GM21717 (cell line): ENCODE results near the gene ZNF276.
"Not testable (repeated sequence)": the region's sequence is repeated elsewhere in the genome, so short reads cannot be mapped to it uniquely, and the experiment has no call there.

Source experiments
- ATAC-seq: cut with Tn5 transposase; IDR thresholded peaks from one replicate; pipeline ENCODE4 v1.9.1; 2021; ENCODE audit warnings: mild to moderate bottlenecking, moderate library complexity; ENCODE audit not compliant: unreplicated experiment

ZNF276 gene

DNA sequence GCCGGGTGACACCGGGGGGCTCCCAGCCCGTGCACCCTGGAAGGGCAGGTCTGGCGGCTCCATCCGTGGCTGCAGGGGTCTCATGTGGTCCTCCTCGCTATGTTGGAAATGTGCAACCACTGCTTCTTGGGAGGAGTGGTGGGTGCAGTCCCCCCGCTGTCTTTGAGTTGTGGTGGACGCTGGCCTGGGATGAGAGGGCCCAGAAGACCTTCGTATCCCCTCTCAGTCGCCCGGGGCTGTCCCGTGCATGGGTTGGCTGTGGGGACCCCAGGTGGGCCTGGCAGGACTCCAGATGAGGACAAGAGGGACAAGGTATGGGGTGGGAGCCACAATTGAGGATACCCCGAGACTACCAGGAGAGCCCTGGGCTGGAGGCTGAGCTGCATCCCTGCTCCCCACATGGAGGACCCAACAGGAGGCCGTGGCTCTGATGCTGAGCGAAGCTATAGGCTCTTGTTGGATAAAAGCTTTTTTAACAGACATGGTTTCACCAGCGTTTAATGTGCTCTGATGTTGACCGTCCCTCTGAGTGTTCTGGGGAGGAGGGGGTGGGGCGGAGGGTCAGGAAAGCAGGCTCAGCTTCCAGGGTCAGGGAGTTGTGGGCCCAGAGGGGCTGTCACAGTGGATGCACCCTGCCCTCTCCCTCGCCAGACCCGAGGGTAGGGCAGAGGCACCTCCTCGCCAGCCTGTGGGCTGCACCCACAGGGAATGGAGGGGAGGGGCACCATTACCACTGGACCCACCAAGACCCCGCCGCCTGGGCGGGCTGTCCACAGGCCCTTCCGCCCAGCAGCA is 25.3 kb upstream of the ZNF276 start:
- no peak for ATAC-seq

DNA sequence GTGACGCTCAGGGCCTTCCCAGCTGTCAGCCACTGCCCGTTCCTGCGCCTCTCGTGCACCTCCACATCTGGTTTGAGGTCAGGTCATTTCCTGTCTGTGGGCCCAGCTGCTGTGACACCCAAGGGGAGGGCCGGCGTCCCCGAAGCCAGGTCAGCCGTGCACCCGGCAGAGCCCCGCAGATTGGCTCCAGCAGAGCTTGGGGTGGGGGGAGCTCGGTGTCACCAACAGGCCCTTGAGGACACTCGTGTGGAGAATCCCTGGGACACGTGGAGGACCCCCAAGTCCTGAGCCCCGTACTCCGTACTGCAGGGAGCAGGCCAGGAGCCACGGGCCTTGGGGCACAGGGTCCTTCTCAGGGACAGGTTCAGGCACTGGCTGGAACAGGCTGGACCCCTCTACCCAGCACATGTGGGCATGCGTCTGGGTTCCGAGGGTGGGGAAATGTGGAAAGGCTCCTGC is 24.6 kb upstream of the ZNF276 start:
- ATAC-seq: no peak

DNA sequence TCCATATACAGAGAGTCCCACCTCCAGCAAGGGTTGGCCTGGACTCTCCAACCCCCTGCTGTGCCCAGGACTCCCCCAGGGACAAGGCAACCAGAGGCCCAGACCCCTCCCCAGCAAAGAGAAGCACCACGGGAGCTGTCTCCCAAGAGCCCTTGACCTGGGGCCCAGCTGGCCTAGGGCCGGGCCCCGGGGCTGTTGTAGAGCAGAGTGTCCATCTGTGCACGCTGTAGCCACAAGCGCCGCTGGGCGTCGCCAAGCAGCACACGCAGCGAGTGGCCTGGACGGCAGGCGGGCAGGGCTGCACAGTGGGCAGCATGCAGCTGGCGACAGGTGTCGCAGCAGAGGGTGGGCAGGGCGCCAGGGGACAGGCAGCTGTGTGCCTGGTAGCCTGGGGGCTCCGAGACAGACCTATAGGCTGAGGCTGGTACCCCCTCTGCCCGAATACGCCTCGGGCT is 24.1 kb upstream of the ZNF276 start:
- no peak for ATAC-seq

DNA sequence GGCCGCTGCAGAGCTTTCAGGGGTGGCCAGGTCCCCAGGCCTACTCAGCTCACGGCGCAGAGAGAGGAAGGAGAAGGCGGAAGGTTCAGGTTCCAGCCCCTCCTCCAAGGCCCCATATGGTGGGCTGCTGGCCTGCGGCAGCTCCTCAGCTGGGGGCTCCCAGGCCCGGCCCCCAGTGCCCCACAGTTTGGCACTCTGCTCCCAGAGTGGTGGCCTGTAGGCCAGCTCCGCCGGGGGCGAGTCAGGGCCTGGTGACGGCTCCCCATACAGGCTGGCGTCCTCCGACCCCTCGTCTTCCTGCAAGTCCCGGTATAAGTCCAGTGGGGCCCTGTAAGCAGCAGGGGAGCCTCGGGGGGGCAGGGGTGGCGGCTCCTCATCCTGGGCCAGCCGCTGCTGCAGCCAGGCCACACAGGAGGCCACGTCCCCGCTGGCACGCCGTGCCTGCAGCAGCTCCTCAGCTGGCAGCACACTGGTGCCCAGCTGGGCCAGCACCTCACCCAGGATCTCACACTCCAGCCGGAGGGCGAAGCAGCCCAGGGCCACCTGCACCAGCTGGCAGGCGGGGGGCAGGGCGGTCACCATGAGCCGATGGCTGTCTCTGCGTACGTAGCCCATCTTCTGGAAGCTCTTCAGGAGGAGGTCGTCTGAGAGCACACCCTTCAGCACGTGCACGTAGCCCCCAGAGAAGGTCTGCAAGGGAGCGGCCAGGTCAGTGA is 23.6 kb upstream of the ZNF276 start:
- ATAC-seq: no peak

DNA sequence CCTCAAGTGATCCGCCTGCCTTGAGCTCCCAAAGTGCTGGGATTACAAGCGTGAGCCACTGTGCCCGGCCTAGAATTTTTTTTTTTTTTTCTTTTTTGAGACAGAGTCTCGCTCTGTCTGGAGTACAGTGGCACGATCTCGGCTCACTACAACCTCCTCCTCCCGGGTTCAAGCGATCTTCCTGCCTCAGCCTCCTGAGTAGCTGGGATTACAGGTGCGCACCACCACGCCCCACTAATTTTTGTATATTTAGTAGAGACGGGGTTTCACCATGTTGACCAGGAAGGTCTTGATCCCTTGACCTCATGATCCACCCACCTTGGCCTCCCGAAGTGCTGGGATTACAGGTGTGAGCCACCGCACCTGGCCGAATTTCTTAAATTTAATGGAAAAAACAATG is 22.6 kb upstream of the ZNF276 start:
- not testable (repeated sequence) for ATAC-seq

DNA sequence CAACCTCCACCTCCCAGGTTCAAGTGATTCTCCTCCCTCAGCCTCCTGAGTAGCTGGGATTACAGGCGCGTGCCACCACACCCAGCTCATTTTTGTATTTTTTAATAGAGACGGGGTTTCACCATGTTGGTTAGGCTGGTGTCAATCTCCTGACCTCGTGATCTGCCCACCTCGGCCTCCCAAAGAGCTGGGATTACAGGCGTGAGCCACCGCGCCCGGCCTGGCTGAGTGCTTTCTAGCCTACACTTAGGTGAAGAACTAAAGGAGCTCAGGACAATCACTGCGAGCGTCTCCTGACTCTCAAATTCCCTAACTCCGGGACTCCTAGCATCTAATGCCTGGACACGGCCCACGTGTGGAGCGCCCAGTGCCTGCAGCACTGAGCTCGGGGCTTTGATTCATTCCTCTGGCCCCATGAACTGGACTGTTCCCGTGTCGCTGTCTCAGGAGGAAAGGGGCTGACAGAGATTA is 21.7 kb upstream of the ZNF276 start:
- ATAC-seq: not testable (repeated sequence)

DNA sequence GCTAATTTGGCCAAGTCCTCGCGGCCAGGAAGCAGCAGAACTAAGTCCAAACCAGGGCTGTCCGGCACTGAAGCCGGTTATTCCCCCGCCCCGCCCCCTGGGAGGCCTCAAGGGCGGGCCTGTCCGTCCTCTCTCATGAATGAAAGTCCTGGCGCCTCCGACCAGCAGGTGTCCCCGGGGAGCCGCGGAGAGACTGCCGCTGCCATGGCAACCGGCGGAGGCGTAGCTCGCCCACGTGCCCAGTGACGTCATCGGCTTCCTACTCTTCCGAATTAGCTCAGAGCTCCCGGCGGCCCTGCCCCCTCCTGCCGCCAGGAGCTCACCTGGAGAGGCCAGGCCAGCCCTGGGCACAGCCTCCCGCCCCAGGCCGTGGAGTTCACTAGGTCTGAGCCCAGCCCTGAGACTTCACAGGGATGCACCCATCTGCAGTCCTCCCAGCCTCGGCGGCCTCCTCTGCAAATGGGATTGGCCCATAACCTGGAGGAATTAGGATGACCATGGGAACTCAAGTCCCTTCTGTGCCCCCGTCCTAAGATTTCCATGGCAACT is 21.2 kb upstream of the ZNF276 start:
- ATAC-seq: peak; percentile 35

DNA sequence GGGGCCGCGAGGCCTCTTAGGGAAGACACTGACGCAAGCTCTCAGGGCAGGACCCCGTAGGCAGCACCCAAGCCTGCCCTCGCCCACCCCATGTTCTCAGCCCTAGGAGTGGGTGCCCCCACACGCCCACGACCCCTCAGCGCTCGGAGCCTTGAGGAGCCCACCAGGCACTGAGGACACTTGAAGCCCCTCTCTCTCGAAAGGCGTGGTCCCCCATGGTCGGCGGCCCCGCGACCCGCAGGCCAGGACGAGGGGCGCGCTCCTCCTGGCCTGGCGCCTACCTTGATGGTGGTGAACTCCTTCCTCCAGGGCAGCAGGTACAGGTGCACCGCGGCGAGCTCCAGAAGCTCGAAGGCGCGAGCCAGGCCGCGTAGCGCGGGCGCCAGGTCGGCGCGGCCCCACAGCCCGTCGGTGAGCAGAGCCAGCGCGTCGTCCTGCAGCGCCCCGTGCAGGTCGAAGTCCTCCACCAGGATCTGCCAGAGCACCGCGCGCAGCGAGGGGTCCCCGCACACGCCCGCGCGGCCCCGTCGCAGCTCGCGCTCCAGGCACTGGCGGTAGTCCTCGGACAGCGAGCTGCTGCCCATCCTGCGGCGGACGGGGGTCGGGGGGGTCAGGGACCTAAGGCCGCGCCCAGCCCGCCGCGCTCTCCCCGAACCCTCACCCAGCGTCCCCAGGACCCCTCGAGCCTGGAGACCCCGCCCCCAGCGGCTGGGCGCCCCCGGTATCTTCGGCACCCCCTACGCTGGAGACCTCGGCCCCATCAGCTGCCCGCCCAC is 20.5 kb upstream of the ZNF276 start:
- ATAC-seq: no peak

DNA sequence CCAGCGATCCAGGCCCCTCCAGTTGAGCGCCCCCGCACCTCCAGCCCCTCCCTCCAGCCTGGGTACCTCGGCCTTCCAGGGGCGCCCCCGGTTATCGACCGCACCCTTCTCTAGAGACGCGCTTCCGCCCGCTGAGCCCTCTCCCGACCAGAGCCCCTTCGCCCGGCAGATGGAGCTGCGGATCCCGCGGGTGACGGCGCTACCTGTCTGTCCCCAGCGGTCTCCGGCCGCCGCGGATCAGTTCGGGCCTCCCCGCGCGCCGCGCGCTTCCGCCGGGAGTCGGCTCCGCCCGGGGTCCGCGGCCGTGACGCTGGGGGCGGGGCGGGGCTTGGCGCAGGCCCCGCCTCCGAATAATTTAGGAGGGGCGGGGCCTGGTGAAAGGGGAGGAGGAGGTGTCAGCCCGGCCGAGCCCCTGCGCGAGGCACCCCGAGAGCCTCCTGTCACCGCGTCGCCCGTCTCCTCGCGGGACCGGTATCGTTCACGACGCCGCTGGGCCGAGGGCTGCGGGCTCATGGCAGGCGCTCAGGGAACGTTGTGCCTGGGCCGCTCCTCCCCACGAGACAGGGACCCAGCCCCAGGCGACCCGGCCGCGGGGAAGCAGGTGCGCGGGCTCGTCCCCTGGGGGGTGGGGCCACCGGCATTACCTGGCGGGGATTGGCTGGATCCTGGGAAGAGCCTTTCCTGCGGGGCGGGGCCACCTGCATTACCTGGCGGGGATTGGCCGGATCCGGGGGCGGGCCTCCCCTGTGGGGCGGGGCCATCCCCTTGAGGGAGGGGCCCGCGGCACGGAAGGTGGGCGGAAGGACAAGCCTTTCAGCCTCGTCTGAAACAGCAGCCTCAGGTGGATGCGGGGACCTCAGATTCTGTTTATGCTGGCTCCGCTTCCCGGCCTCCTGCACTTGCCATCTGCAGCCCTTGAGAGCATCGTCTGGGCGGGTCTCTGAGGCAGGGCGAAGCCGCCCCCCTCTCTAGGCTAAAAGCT is 19.6 kb upstream of the ZNF276 start, which contains the start of gene SPATA2L:
Gene SPATA2L (minus strand): TSS at position 281 of the 982 bp plus-strand sequence. CDS start 473 bp downstream, outside the sequence.
- ATAC-seq: peak; percentile 62

DNA sequence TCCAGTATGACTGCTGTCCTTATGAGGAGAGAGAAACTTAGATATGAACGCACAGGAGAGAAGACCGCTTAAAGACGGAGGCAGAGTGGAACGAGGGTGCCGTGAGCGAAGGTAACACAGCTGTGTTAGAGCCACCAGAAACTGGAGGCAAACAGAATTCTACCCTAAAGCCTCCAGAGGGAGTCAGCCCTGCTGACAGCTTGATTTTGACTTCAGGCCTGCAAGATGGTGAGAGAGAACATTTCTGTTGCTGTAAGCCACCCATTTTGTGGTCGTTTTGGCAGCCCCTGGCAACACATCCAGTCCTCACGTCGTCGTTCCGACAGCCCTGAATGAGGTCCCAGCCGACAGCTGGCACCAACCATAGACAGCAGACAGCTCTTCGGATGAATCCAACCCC is 17.1 kb upstream of the ZNF276 start:
- no peak for ATAC-seq

DNA sequence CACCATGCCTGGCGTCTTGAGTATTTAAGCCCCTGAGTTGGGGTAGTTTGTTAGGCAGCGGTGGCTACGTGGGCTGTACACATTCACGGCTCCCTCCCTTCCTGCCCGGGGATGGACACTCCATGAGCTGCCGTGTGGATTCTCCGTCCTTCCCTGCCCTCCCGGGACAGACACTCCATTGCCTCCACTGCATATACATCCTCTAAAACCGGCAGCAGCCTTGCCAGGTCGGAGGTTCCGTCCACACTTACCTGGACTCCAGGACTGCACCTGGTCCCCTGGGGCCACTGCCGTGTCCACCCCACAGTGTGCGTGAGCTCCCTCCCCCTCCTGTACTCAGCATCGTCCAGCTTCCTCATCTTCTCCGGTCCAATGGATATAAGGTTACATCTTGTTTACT is 16.3 kb upstream of the ZNF276 start:
- no peak for ATAC-seq

DNA sequence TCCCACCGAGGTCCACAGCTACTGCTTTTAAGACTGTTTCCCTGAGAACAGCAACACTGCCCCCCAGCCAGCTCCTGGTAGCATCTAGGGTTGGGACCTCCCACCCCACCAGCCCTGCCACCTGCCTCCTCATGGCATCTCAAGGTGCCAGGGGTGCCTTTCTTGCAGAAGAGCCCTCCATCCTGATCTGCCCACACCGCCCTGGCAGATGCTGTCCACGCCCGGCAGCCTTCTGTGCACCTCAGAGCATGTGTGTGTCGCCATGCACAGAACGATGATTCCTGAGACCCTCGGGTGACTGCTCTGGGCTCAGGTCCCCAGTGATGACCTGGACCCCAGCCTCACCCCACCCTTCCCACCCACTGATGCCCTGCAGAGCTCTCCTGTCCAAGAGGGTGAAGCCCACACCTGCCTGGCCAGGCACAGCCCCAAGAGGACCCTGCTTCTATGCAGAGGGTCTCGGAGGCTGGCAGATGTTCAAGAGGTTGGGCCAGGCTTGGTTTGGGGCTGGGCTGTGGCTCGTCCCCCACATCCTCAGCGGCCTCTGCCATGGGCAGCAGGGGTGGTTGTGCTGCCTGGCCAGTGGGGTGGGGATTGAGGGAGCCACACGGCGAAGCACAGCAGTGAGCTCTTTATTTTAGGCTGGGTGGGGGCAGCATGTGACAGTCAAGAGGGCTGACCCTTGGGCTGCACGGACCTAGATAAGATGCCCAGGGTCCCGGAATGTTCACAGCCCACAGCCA is 14.6 kb upstream of the ZNF276 start:
- ATAC-seq: no peak

DNA sequence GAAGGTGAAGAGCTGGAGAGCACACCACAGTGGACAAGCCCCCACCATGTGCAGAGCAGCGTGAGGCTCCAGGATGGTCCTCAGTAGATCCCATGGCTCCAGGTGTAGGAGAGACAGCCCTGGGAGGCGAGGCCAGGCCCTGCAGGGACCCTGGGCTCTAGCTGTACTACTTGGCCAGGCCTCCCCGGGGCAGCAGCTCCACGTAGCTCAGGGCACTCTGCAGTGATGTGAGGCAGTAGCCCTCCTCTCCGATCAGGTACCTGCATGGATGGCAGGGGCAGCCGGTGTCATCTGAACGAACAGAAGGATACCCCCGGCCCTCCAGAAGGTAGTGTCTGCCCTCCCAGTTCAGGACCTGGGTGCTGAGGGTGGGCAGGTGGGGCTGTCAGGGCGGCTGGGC is 13.6 kb upstream of the ZNF276 start:
- ATAC-seq: no peak

DNA sequence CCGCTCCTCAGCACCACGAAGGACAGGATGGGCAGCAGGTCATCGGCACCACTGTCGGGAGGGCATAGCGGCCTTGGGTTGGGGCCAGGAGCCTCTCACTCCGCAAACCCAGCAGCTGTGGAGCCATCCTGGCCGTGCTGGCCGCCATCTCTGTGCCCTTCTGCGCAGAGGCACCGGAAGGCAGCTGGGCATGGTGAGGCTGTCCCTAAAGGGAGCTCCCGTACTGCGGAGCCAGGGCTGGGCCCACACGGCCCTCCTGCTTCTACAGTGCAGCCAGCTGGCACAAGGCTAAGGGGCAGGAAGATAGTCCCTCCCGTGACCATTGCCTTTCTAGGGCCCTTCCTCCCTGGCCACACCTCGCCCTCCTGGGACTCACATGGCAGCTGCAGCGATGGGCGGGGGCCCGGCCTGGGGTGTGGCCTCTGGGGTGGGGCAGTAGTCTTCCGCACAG is 12.8 kb upstream of the ZNF276 start:
- no peak for ATAC-seq

DNA sequence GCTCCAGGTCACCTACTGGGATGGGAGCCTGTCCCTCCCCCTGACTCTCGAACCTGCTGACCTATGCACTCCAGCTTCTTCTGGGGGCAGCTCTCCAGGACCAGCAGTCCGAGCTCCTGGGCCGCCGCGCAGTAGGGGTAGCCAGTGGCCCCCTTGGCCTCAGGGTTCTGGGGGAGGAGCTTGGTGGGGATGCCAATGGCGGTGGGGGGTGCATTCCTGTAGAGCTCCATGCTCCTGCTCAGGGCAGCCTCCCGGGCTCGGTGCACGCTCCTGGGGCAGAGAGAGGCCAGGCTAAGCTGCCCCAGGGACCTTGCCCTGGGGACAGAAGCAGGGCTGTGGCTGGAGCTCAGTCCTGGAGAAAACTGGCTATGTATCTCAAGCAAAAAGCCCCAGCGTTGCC is 12.2 kb upstream of the ZNF276 start:
- ATAC-seq: no peak

DNA sequence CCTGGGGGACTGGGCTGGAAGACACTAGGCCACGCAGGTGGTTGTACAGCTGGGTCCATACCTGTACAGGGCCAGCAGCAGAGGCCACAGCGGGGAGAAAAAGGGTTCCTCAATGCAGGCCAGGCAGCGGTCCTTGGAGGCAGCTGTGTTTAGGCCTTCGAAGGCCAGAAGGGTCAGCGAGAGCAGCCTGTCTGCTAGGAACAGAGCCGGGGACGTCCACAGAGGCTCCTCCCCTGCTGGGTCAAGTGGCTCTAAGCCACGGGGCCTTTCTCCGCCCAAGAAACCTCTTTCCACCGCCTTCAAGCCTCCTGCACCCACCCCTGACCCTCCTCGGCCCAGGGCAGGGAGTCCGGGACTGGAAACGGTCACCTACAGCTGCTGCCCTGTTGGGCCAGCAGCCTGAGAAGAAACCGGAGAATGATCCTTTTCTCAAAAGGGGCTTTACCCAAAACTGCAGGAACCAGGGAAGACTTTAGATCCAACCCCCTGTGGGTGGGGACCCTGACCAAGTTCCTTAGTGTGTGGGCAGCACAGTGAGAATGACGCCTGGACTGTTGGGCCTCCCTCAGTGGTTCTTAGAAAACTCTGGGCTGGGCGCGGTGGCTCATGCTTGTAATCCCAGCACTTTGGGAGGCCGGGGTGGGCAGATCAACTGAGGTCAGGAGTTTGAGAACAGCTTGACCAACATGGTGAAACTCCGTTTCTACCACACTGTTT is 11.5 kb upstream of the ZNF276 start:
- ATAC-seq: no peak

DNA sequence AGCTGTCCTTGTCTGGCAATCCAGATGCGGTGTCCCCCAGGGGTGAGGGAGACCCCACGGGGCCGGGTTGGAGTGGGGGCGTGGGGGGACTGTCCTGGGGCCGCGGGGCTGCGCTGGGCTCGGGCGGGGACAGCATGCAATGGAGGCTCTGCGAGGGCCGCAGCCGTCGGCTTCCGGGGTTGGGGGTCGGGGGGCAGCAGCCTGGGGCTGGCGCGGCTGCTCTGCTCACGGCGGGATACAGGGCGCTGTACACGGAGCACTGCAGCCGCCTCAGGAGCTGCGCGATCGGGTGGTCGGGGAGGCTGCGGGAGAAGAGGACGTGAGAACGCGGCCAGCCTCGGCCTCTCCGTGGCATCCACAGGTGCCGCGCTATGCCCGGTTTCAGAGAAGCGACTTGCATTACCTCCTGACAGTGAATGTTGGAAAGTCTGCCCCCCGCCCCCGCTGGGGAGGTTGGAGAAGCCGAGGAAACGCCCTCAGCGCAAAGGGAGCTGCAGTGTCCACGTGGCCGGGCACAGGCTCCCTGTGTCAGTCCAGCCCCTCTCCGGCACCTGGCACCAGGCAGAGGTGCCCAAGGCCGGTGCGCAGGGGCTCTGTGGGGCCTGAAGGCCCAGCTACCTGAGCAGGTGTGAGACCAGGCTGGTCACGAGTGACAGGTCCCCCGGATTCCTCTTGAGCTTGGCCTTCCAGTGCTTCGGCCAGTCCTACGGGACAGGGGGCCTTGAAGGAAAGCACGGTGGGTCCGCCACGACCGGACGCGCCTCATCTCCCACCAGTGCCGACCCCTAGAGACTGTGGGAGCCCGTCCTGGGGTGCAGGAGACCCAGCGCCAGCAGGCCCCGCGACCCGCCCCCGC is 10.4 kb upstream of the ZNF276 start:
- ATAC-seq: no peak
